SK-MEL-5 (cell line): ENCODE data around the gene PPP2R5E. TPM values are rescaled to one million over a fixed set of nuclear protein-coding genes. Genes with fewer than 3 reads are reported as not detected.
"Not testable (repeated sequence)": the region's sequence is repeated elsewhere in the genome, so short reads cannot be mapped to it uniquely, and the experiment has no call there.

Experiments used
- DNase-seq: peaks from one replicate; pipeline ENCODE4 v3.0.0-alpha.2; 2016; ENCODE audit warnings: low read depth, low spot score
- in situ Hi-C: cut with HindIII; loops from 2 replicates; pipeline ENCODE4 v1.10.0; 2016; ENCODE audit warnings: low sequenced_read_pairs, high pct_unique_total_duplicates, low pct_unique_long_range_greater_than_20kb
- polyA plus RNA-seq, 2 experiments: library from polyadenylated mRNA; depleted of rRNA; stranded (reverse); fragments of >200 nt; gene quantifications; 2 replicates each; pipeline ENCODE4 v1.2.3, GENCODE V29; 2015
- total RNA-seq: library from RNA; depleted of rRNA; stranded (reverse); fragments of >200 nt; shearing (Covaris generic); gene quantifications from 2 replicates; pipeline ENCODE4 v1.2.3, GENCODE V29; 2014; rRNA removed

Gene PPP2R5E
- total RNA-seq, result 13.3 and 14.4 TPM in 2 replicates
- polyA plus RNA-seq (2015; cell fraction: cytosol; rRNA removed), result 16.3 and 17.8 TPM in 2 replicates
- polyA plus RNA-seq (2015; cell fraction: nucleus; rRNA removed), result 8.9 and 9.2 TPM in 2 replicates

DNA sequence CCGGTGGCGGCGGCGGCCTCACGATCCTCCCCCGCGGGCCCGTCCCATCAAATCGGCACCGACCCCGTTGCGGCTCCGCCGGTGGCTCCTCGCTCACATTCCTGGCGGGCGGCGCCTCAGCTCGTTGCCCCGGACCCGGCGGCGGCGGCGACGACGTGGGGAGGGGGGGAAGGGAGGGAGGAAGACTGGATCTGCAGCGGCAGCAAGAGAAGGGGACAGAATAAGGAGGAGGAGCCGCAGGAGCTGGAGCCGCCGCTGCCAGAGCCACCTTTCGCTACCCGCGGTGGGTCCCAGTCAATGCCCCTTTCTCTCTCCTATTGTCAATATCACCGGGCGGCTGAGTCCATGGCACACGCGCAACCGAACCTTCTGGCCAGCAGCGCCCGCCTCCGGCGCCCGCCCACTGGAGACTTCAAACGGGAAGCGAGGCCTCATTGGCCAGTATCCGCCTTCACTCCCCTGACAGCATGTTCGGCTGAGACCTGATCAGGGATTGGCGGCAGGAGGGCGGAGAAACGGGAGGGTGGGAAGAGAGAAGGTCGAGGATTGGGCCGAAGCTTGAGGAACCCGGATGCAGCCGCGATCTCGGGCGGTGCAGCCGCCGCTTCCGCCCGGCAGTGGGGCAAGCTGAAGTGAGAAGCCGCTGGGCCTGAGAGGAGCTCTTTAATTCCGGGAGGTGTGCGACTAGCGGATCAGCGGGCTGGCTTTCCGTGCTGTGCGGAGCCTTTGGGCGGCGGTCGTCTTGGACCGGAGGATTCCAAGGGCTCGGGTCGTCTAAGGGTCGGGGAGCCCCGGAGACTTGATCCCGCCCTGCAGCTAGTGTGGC, at the start of gene PPP2R5E:
Gene PPP2R5E, minus strand, starts transcription at position 378 of the 826 bp plus-strand sequence. CDS start 3,692 bp downstream, outside the sequence.
- DNase-seq, result peak; percentile 98
- in situ Hi-C loops, result no loop called here

GRCh38 chr14:63583046-63583445, 39.9 kb upstream of the PPP2R5E start:
- in situ Hi-C loops, DNase-seq: not testable (repeated sequence)

- in situ Hi-C loops, result no loop called here
- no peak for DNase-seq
These were observed 38.3 kb upstream of the PPP2R5E start for GRCh38 chr14:63581491-63581890.

GRCh38 chr14:63578300-63578699, 35.1 kb upstream of the PPP2R5E start:
- in situ Hi-C loops, result no loop called here
- DNase-seq, result no peak

GRCh38 chr14:63573581-63573980, 30.4 kb upstream of the PPP2R5E start:
- in situ Hi-C loops, result no loop called here
- no peak for DNase-seq

DNA sequence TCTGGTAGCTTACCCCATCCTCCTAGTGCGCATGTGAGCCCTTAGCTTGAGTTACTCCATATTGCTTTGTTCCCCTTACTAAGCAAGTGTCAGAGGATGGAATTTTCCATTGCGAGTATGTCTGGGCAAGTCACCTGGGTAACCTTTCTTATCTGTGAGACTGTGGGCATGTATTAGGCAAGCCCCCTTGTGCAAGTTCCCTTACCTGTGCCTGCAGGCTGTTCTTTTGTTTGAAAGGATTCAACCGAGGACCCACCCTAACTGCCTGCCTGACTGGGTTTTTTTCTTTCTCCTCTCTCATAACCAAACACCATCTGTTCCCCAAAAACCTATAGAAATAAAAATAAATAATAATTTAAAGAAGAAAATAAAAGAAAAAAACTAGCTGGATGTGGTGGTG, 22.3 kb upstream of the PPP2R5E start:
- DNase-seq, result no peak
- in situ Hi-C loops, result no loop called here

- DNase-seq, result no peak
- in situ Hi-C loops, result no loop called here
These were observed 21.1 kb upstream of the PPP2R5E start for GRCh38 chr14:63564318-63564717.

- DNase-seq, result peak; percentile 33
- in situ Hi-C loops, result no loop called here
These were observed 20.3 kb upstream of the PPP2R5E start for GRCh38 chr14:63563370-63564026.

- DNase-seq, result no peak
- in situ Hi-C loops, result no loop called here
These were observed 19.2 kb upstream of the PPP2R5E start for GRCh38 chr14:63562405-63562804.

GRCh38 chr14:63555572-63555971, 12.4 kb upstream of the PPP2R5E start:
- DNase-seq, result no peak
- in situ Hi-C loops, result no loop called here

GRCh38 chr14:63551332-63551731, 8.2 kb upstream of the PPP2R5E start:
- in situ Hi-C loops, result no loop called here
- no peak for DNase-seq

DNA sequence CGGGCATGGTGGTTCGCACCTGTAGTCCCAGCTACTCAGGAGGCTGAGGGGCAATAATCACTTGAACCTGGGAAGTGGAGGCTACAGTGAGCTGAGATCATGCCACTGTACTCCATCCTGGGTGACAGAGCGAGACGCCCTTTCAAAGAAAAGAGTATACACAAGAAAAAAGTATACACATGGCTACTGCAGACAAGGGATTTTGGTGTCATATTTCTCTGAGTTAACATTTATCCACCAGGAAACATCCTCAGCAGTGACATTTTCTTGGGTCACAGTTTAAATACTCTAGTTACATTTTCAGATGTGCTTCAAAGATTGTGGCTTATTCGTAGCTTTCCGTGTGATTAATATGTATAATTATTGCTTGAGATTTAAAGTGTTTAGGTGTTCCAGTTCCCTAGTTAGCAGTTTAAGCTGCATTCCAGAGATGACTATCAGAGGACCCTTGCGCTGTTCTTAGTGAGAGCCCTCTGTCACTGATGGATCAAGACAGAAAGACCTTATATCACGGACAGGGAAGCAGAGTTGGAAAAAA, 4.7 kb upstream of the PPP2R5E start:
- DNase-seq, result no peak
- in situ Hi-C loops, result no loop called here

GRCh38 chr14:63545431-63545830, 2.3 kb upstream of the PPP2R5E start:
- in situ Hi-C loops, result no loop called here
- DNase-seq, result no peak

- peak; percentile 44 for DNase-seq
- in situ Hi-C loops, result no loop called here
These were observed 1.6 kb upstream of the PPP2R5E start for GRCh38 chr14:63544591-63545299.

GRCh38 chr14:63543826-63544406, 739 bp upstream of the PPP2R5E start:
- DNase-seq, result no peak
- in situ Hi-C loops, result no loop called here

- in situ Hi-C loops, result no loop called here
- DNase-seq, result no peak
These were observed 762 bp downstream of the PPP2R5E start for GRCh38 chr14:63542231-63542999.

DNA sequence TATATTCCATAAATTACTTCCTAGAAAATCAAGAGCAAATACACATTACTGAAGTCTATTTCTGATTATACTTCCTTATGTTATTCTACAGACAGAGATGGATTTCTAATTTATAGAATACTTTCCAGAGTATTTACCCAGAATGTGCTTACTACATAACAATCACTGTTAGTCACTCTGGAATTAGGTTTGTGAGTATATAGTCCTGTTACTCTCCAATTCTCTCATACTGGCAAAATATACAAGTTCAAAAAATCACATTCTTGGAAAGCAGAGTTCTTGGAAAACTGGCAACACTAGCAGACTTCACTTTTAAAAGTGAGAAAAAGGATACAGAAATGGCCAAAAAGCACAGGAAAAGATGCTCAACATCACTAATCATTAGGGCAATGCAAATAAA, 7.3 kb downstream of the PPP2R5E start:
- no peak for DNase-seq
- in situ Hi-C loops, result no loop called here
